Lung (tissue), 12 donors: Measurements from ENCODE around the gene KIF20A. TPM values are rescaled to one million over a fixed set of nuclear protein-coding genes. Genes with fewer than 3 reads are reported as not detected.

Experiments
- ATAC-seq: fragments of 200-7000 bp; cut with Tn5 transposase; one replicate; pipeline ENCODE4 v1.9.1; 2020; ENCODE audit warnings: moderate number of reproducible peaks; ENCODE audit not compliant: insufficient read depth, low FRiP score
- DNase-seq, 3 donors: peaks; one replicate each; pipeline ENCODE4 v3.0.0-alpha.2; 2013 to 2017
- H3K27ac ChIP-seq, 2 donors: one replicate each; pipeline ENCODE4 v1.5.1; 2013; ENCODE audit warnings: mild to moderate bottlenecking in 2 of 2, moderate library complexity in 2 of 2, control low read depth in 1 of 2, inconsistent platforms in 1 of 2, low read depth in 1 of 2, low read length in 1 of 2
- H3K27me3 ChIP-seq, 3 donors: one replicate each; pipeline ENCODE4 v1.5.1; 2013; ENCODE audit warnings: low read length in 2 of 3; ENCODE audit not compliant: control insufficient read depth in 3 of 3, insufficient read depth in 3 of 3
- H3K36me3 ChIP-seq, 4 donors: one replicate each; pipeline ENCODE4 v1.5.1; 2013; ENCODE audit warnings: low read length in 4 of 4, mild to moderate bottlenecking in 1 of 4, moderate library complexity in 1 of 4; ENCODE audit not compliant: control insufficient read depth in 4 of 4, insufficient read depth in 4 of 4
- H3K4me1 ChIP-seq, 5 donors: one replicate each; pipeline ENCODE4 v1.5.1; 2013; ENCODE audit warnings: low read length in 5 of 5, mild to moderate bottlenecking in 2 of 5, moderate library complexity in 1 of 5; ENCODE audit not compliant: control insufficient read depth in 5 of 5, insufficient read depth in 5 of 5
- H3K4me3 ChIP-seq: one replicate; pipeline ENCODE4 v1.5.1; 2013; ENCODE audit warnings: mild to moderate bottlenecking, control low read depth, moderate library complexity
- H3K9ac ChIP-seq, 2 donors: one replicate each; pipeline ENCODE4 v1.5.1; 2013; ENCODE audit warnings: low read length in 2 of 2, control low read depth in 1 of 2; ENCODE audit not compliant: insufficient read depth in 1 of 2
- H3K9me3 ChIP-seq, 4 donors: one replicate each; pipeline ENCODE4 v1.5.1; 2013; ENCODE audit warnings: low read length in 3 of 4, mild to moderate bottlenecking in 1 of 4, moderate library complexity in 1 of 4; ENCODE audit not compliant: control insufficient read depth in 4 of 4, insufficient read depth in 3 of 4
- CTCF ChIP-seq: IDR thresholded peaks from 2 replicates; pipeline ENCODE4 v1.5.1; 2012; ENCODE audit warnings: mild to moderate bottlenecking; ENCODE audit errors: control extremely low read depth, extremely low read depth
- WGBS, 2 donors: extraction: QIAGEN DNeasy Blood & Tissue Kit; methylation state at CpG; one replicate each; pipeline ENCODE4 v1.1.7; 2013; 5-methylcytosine and 5-hydroxymethylcytosine counted together
- polyA plus RNA-seq, 2 donors: library from polyadenylated mRNA; stranded (reverse); fragments of 200-250 nt; gene quantifications; one replicate each; pipeline ENCODE4 v1.2.1, GENCODE V29; 2013
- total RNA-seq, 2 donors: library from RNA; depleted of rRNA in 1 of 2; stranded (reverse); fragments of >200 nt in 1 of 2; gene quantifications; one replicate each; pipeline ENCODE4 v1.2.1, GENCODE V29; 2014 to 2021
- donor health status: control.
- donor health status: control.
- donor health status: Bipolar disorder and iron deficiency.
- donor health status: healthy.
- donor health status: DM: yes; HTN: yes; CAD: no.

KIF20A gene
- total and polyA plus RNA-seq, 4 donors = 1.1 to 8.0 (median 1.7) TPM

- DNase-seq (no peak), ATAC-seq (no peak)
- no peaks in the 10 kb centered on the region for H3K4me1 ChIP-seq
- no peaks in the 10 kb centered on the region for H3K27me3 ChIP-seq
- H3K36me3 ChIP-seq = peaks cover 41 to 45% (median 42%) of the 10 kb centered on the region in 4 donors
- no peak overlapping the region for H3K9ac ChIP-seq
- no peak for TF ChIP-seq CTCF
- 91% methylated on average over 1 of the region's 1 CpG for WGBS, 2 donors
- no peaks in the 10 kb centered on the region for H3K9me3 ChIP-seq
- no peak overlapping the region for H3K27ac ChIP-seq
- H3K4me3 ChIP-seq = no peak overlapping the region
Measured at GRCh38 chr5:138157626-138158025, 21.3 kb upstream of the KIF20A start.

GRCh38 chr5:138159666-138160065, 19.2 kb upstream of the KIF20A start:
- Histone ChIP-seq H3K4me1 (no peaks in the 10 kb centered on the region), H3K9ac (no peak overlapping the region), H3K27me3 (no peaks in the 10 kb centered on the region), H3K27ac (no peak overlapping the region), H3K36me3 (peaks cover 51 to 61% (median 57%) of the 10 kb centered on the region in 4 donors), H3K9me3 (no peaks in the 10 kb centered on the region), H3K4me3 (no peak overlapping the region)
- 93 to 97% methylated on average over 5 of the region's 5 CpGs for WGBS, 2 donors
- ATAC-seq = no peak
- TF ChIP-seq CTCF = no peak
- DNase-seq = no peak

- DNase-seq (no peak), ATAC-seq (no peak)
- no peaks in the 10 kb centered on the region for H3K9me3 ChIP-seq
- no peaks in the 10 kb centered on the region for H3K4me1 ChIP-seq
- no peak overlapping the region for H3K27ac ChIP-seq
- H3K36me3 ChIP-seq = peaks cover 57 to 71% (median 65%) of the 10 kb centered on the region in 4 donors
- TF ChIP-seq CTCF = no peak
- no peak overlapping the region for H3K9ac ChIP-seq
- H3K27me3 ChIP-seq = no peaks in the 10 kb centered on the region
- no peak overlapping the region for H3K4me3 ChIP-seq
- WGBS, 2 donors = 94 to 96% methylated on average over 4 of the region's 4 CpGs
Measured at GRCh38 chr5:138160706-138161105, 18.2 kb upstream of the KIF20A start.

GRCh38 chr5:138163721-138164120, 15.2 kb upstream of the KIF20A start:
- no peaks in the 10 kb centered on the region for H3K9me3 ChIP-seq
- DNase-seq (no peak), ATAC-seq (no peak)
- H3K4me1 ChIP-seq = no peaks in the 10 kb centered on the region
- no peaks in the 10 kb centered on the region for H3K27me3 ChIP-seq
- H3K4me3 ChIP-seq = no peak overlapping the region
- no peak for TF ChIP-seq CTCF
- H3K36me3 ChIP-seq = peaks cover 63 to 81% (median 66%) of the 10 kb centered on the region in 4 donors
- H3K9ac ChIP-seq = no peak overlapping the region
- H3K27ac ChIP-seq = no peak overlapping the region
